SK-N-SH treated with all-trans-retinoic acid at 6 μM for 48 hours (cell line): Measurements from ENCODE around the gene KCTD3.

ENCODE experiments used
- CREB5 ChIP-seq: fragments of 250-450 bp; sonication (Bioruptor Pico); IDR thresholded peaks from 2 replicates; pipeline ENCODE4 v1.5.1; 2020; ENCODE audit warnings: low read depth, mild to moderate bottlenecking, moderate library complexity
- OSR1 ChIP-seq: fragments of 250-450 bp; sonication (Bioruptor Pico); IDR thresholded peaks from 2 replicates; pipeline ENCODE4 v1.8.0; 2022; ENCODE audit warnings: moderate library complexity, mild to moderate bottlenecking, inconsistent platforms
- PATZ1 ChIP-seq: fragments of 250-450 bp; sonication (Bioruptor Pico); IDR thresholded peaks from 2 replicates; pipeline ENCODE4 v1.8.0; 2020; ENCODE audit warnings: mild to moderate bottlenecking, moderate library complexity, borderline replicate concordance
- POU6F1 ChIP-seq: fragments of 250-450 bp; sonication (Bioruptor Pico); IDR thresholded peaks from 2 replicates; pipeline ENCODE4 v1.8.0; 2021; ENCODE audit warnings: low read depth, mild to moderate bottlenecking, moderate library complexity, borderline replicate concordance
- TOX ChIP-seq: fragments of 250-450 bp; sonication (Bioruptor Pico); IDR thresholded peaks from 2 replicates; pipeline ENCODE4 v1.8.0; 2021; ENCODE audit warnings: mild to moderate bottlenecking, moderate library complexity, borderline replicate concordance
- ZFP3 ChIP-seq: fragments of 250-450 bp; sonication (Bioruptor Pico); IDR thresholded peaks from 2 replicates; pipeline ENCODE4 v1.5.0; 2020; ENCODE audit warnings: mild to moderate bottlenecking, moderate library complexity
- ZFP30 ChIP-seq: fragments of 450-650 bp; formaldehyde crosslinking; IDR thresholded peaks from 2 replicates; pipeline ENCODE4 v1.5.0; 2022; ENCODE audit warnings: mild to moderate bottlenecking, moderate library complexity
- ZNF70 ChIP-seq: fragments of 450-650 bp; formaldehyde crosslinking; IDR thresholded peaks from 2 replicates; pipeline ENCODE4 v1.5.0; 2020; ENCODE audit warnings: mild to moderate bottlenecking, moderate library complexity
- ZNF8 ChIP-seq: fragments of 450-650 bp; formaldehyde crosslinking; IDR thresholded peaks from 2 replicates; pipeline ENCODE4 v1.5.0; 2020; ENCODE audit warnings: mild to moderate bottlenecking, moderate library complexity

- TF ChIP-seq ZFP30 (CRISPR knock-in tag) (no peak), ZFP3 (CRISPR knock-in tag) (no peak), PATZ1 (CRISPR knock-in tag) (no peak), POU6F1 (CRISPR knock-in tag) (no peak), TOX (CRISPR knock-in tag) (no peak), CREB5 (CRISPR knock-in tag) (no peak), OSR1 (CRISPR knock-in tag) (no peak), ZNF70 (CRISPR knock-in tag) (no peak), ZNF8 (no peak)
These were observed 28.1 kb downstream of the KCTD3 start for GRCh38 chr1:215595231-215595630.
